SK-N-SH (cell line): Measurements from ENCODE around the gene CCDC107. TPM values are rescaled to one million over a fixed set of nuclear protein-coding genes. Genes with fewer than 3 reads are reported as not detected.

Experiments used
- CTCF ChIA-PET: fragments of 300-600, 350-600 bp; formaldehyde crosslinking; extraction: SDS; loops from one replicate; lab custom pipeline; 2021; lab: Yijun Ruan, JAX
- POLR2A ChIA-PET: fragments of 350-600 bp; sonication (Branson Sonifier 250); formaldehyde crosslinking; extraction: SDS; loops from one replicate; lab custom pipeline; 2020; ENCODE audit warnings: antibody characterized with exemption, inconsistent platforms; lab: Yijun Ruan, JAX
- DNase-seq: peaks from one replicate; pipeline ENCODE4 v3.0.0; 2012
- H2AFZ ChIP-seq: fragments of 200-600 bp; sonication (generic); 2 replicates; pipeline ENCODE4 v1.8.1; 2016; ENCODE audit warnings: antibody characterized with exemption, mild to moderate bottlenecking, low read depth
- H3F3A ChIP-seq: fragments of 200-600 bp; sonication (generic); replicated peaks from 2 replicates; pipeline ENCODE3; 2016; ENCODE audit warnings: antibody characterized with exemption, mild to moderate bottlenecking; ENCODE audit not compliant: insufficient read depth
- H3K27ac ChIP-seq, 2 experiments: fragments of 200-500 bp in 1 of 2; fragments of 200-600 bp in 1 of 2; sonication (Bioruptor generic) in 1 of 2; sonication (generic), shearing (Covaris generic) in 1 of 2; 2 replicates each; pipeline versions ENCODE4 v1.5.1 to v1.6.1; 2014 to 2016; ENCODE audit warnings: low read depth in 2 of 2, inconsistent platforms in 1 of 2, low read length in 1 of 2, mild to moderate bottlenecking in 1 of 2, mixed read lengths in 1 of 2
- H3K27me3 ChIP-seq: fragments of 200-600 bp; sonication (generic), shearing (Covaris generic); 2 replicates; pipeline ENCODE4 v1.6.1; 2016; ENCODE audit warnings: mixed run types; ENCODE audit not compliant: insufficient read depth
- H3K36me3 ChIP-seq, 2 experiments: fragments of 200-500 bp in 1 of 2; fragments of 200-600 bp in 1 of 2; sonication (Bioruptor generic) in 1 of 2; sonication (generic) in 1 of 2; replicated peaks in 1 of 2; 2 replicates each; pipeline versions ENCODE3 to v1.5.1; 2014 to 2016; ENCODE audit warnings: low read length in 1 of 2, mild to moderate bottlenecking in 1 of 2; ENCODE audit not compliant: insufficient read depth in 2 of 2, control insufficient read depth in 1 of 2
- H3K4me1 ChIP-seq, 2 experiments: fragments of 200-500 bp in 1 of 2; fragments of 200-600 bp in 1 of 2; sonication (Bioruptor generic) in 1 of 2; sonication (generic), shearing (Covaris generic) in 1 of 2; 2 replicates each; pipeline versions ENCODE4 v1.5.1 to v1.6.1; 2014 to 2016; ENCODE audit warnings: low read depth in 1 of 2, low read length in 1 of 2, mixed run types in 1 of 2; ENCODE audit not compliant: insufficient read depth in 2 of 2, control insufficient read depth in 1 of 2
- H3K4me2 ChIP-seq: fragments of 200-600 bp; sonication (generic), shearing (Covaris generic); 2 replicates; pipeline ENCODE4 v1.6.1; 2017; ENCODE audit warnings: mixed run types
- H3K4me3 ChIP-seq, 2 experiments: fragments of 200-500 bp in 1 of 2; fragments of 200-600 bp in 1 of 2; sonication (Bioruptor generic) in 1 of 2; sonication (generic), shearing (Covaris generic) in 1 of 2; 2 replicates each; pipeline versions ENCODE4 v1.5.1 to v1.8.1; 2014 to 2016; ENCODE audit warnings: low read depth in 2 of 2, inconsistent platforms in 1 of 2, low read length in 1 of 2, mild to moderate bottlenecking in 1 of 2, mixed read lengths in 1 of 2, moderate library complexity in 1 of 2
- H3K79me2 ChIP-seq: fragments of 200-600 bp; sonication (generic); 2 replicates; pipeline ENCODE4 v1.8.1; 2017; ENCODE audit warnings: mild to moderate bottlenecking; ENCODE audit not compliant: insufficient read depth
- H3K9ac ChIP-seq: fragments of 200-600 bp; sonication (generic); 2 replicates; pipeline ENCODE4 v1.6.1; 2017; ENCODE audit warnings: mixed run types
- H3K9me2 ChIP-seq: fragments of 200-600 bp; sonication (generic); 2 replicates; pipeline ENCODE4 v1.6.1; 2017; ENCODE audit warnings: mixed run types
- H3K9me3 ChIP-seq: fragments of 200-600 bp; sonication (generic); 2 replicates; pipeline ENCODE4 v1.6.1; 2017; ENCODE audit warnings: mixed run types, mild to moderate bottlenecking, moderate library complexity
- H4K20me1 ChIP-seq: fragments of 200-600 bp; sonication (generic); 2 replicates; pipeline ENCODE4 v1.6.1; 2017; ENCODE audit warnings: mild to moderate bottlenecking, mixed run types; ENCODE audit not compliant: insufficient read depth
- ELF1 ChIP-seq: IDR thresholded peaks from 2 replicates; pipeline ENCODE4 v1.4.0; 2012
- EP300 ChIP-seq, 2 experiments: IDR thresholded peaks; 2 replicates each; pipeline versions ENCODE4 v1.4.0 to v1.6.1; 2012; ENCODE audit warnings: borderline replicate concordance in 1 of 2, low read depth in 1 of 2, low read length in 1 of 2
- FOSL2 ChIP-seq: IDR thresholded peaks from 2 replicates; pipeline ENCODE4 v1.4.0; 2012; ENCODE audit warnings: low read depth, mild to moderate bottlenecking, moderate library complexity, borderline replicate concordance
- FOXM1 ChIP-seq: IDR thresholded peaks from 2 replicates; pipeline ENCODE4 v1.4.0; 2012; ENCODE audit warnings: low read depth, mild to moderate bottlenecking
- GABPA ChIP-seq: IDR thresholded peaks from 2 replicates; pipeline ENCODE4 v1.4.0; 2012; ENCODE audit warnings: low read depth, mild to moderate bottlenecking
- IRF3 ChIP-seq: fragments of 150-350 bp; IDR thresholded peaks from 2 replicates; pipeline ENCODE4 v1.6.1; 2016; ENCODE audit warnings: mild to moderate bottlenecking, low read depth, low read length
- JUND ChIP-seq: IDR thresholded peaks from 2 replicates; pipeline ENCODE4 v1.4.0; 2012
- MAX ChIP-seq: IDR thresholded peaks from 2 replicates; pipeline ENCODE4 v1.4.0; 2012; ENCODE audit warnings: low read depth
- MXI1 ChIP-seq: IDR thresholded peaks from 2 replicates; pipeline ENCODE4 v1.6.1; 2012; ENCODE audit warnings: mild to moderate bottlenecking, low read depth, low read length, improper control_type of control experiment
- NFIC ChIP-seq: IDR thresholded peaks from 2 replicates; pipeline ENCODE4 v1.4.0; 2012; ENCODE audit warnings: borderline replicate concordance
- NRF1 ChIP-seq: IDR thresholded peaks from 2 replicates; pipeline ENCODE4 v1.6.1; 2012; ENCODE audit warnings: low read depth, mild to moderate bottlenecking, low read length
- POLR2AphosphoS5 ChIP-seq: IDR thresholded peaks from 2 replicates; pipeline ENCODE4 v1.6.1; 2012; ENCODE audit warnings: low read depth, low read length
- RCOR1 ChIP-seq: fragments of 150-350 bp; IDR thresholded peaks from 2 replicates; pipeline ENCODE4 v1.6.1; 2017; ENCODE audit warnings: antibody characterized with exemption, low read length
- SMC3 ChIP-seq: IDR thresholded peaks from 2 replicates; pipeline ENCODE4 v1.6.1; 2012; ENCODE audit warnings: low read depth, low read length, improper control_type of control experiment
- TAF1 ChIP-seq: IDR thresholded peaks from 2 replicates; pipeline ENCODE4 v1.6.1; 2012; ENCODE audit warnings: low read depth, mild to moderate bottlenecking, low read length, moderate library complexity, borderline replicate concordance
- TCF12 ChIP-seq: IDR thresholded peaks from 2 replicates; pipeline ENCODE4 v1.4.0; 2012
- YY1 ChIP-seq: IDR thresholded peaks from 2 replicates; pipeline ENCODE4 v1.4.0; 2012; ENCODE audit warnings: low read depth, mild to moderate bottlenecking
- WGBS: methylation state at CpG from one replicate; pipeline ENCODE4 v1.1.6; 2017; ENCODE audit warnings: low lambda C conversion rate; 5-methylcytosine and 5-hydroxymethylcytosine counted together
- polyA plus RNA-seq, 3 experiments: library from polyadenylated mRNA; depleted of rRNA; stranded (reverse); fragments of >200 nt; gene quantifications; 2 replicates each; pipeline ENCODE4 v1.2.3, GENCODE V29; 2012
- small RNA-seq, 7 experiments: library from RNA; depleted of rRNA; stranded (forward); fragments of <200 nt; gene quantifications; one replicate each; pipeline ENCODE3, GENCODE V24; 2012
- TF ChIP-seq, protein P1 (sequence below): IDR thresholded peaks from 2 replicates; pipeline ENCODE4; 2012
- TF ChIP-seq, protein P2 (sequence below): IDR thresholded peaks from 2 replicates; pipeline ENCODE4 v1.4.0; 2012; ENCODE audit warnings: low read depth, borderline replicate concordance

CCDC107 gene
- polyA plus RNA-seq, 1 of the 3 experiments (the other 2 are of a cell fraction), result 22.0 TPM

DNA sequence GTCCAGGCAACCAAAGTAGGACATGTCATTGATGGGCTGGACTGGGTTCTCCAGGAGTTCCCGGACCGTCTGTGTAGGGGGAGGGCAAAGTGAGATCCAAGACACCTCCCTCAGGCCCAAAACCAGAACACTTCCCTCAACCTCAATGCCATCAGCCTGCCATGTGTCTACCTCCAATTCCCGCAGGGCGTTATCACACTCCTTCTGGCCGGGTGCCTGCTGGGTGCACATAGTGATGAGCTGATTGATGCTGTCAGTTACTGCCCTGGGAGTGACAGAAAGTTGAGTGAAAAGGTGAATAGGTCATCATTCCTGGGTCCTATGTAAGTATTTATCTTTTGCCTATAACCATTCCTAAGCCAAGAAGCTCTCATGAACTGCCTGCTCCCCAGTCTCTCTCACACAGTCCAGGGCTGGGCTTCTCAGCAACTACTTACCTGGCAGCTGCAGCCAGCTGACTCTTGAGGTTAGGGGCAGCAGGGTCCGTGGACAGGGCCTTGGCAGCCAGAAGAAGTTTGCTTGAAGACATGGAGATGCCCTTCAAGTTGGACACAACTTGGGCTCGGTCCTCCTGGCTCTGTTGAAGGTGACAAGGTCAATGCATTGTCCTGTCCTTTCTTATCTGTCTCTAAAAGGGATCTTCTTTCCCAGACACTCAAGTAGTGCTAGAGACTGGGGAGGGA, 52.9 kb downstream of the CCDC107 start:
- 92% methylated on average over 7 of the region's 7 CpGs for WGBS
- Histone ChIP-seq H2AFZ (no peak overlapping the region), H4K20me1 (no peaks in the 10 kb centered on the region), H3K4me1 (no peaks in the 10 kb centered on the region), H3F3A (peaks cover 11% of the 10 kb centered on the region), H3K4me3 (no peak overlapping the region), H3K36me3 (peaks cover 66 to 84% of the 10 kb centered on the region in 2 experiments), H3K9me3 (no peaks in the 10 kb centered on the region), H3K9me2 (no peaks in the 10 kb centered on the region), H3K27me3 (no peaks in the 10 kb centered on the region), H3K4me2 (no peak overlapping the region), H3K27ac (no peak overlapping the region), H3K9ac (no peak overlapping the region), H3K79me2 (no peaks in the 10 kb centered on the region; the same call in 1 of the 2 replicates)
- no peak for DNase-seq
- no peak for TF ChIP-seq FOSL2
- TF ChIP-seq GABPA, result no peak
- no peak for TF ChIP-seq YY1
- no peak for TF ChIP-seq MAX
- no peak for TF ChIP-seq NRF1
- TF ChIP-seq IRF3, result no peak
- TF ChIP-seq NFIC, result no peak
- TF ChIP-seq ELF1, result no peak
- TF ChIP-seq TCF12, result no peak
- TF ChIP-seq RCOR1, result no peak
- no peak for TF ChIP-seq POLR2AphosphoS5
- TF ChIP-seq TAF1, result no peak
- no peak for TF ChIP-seq SMC3
- TF ChIP-seq, protein P1, sequence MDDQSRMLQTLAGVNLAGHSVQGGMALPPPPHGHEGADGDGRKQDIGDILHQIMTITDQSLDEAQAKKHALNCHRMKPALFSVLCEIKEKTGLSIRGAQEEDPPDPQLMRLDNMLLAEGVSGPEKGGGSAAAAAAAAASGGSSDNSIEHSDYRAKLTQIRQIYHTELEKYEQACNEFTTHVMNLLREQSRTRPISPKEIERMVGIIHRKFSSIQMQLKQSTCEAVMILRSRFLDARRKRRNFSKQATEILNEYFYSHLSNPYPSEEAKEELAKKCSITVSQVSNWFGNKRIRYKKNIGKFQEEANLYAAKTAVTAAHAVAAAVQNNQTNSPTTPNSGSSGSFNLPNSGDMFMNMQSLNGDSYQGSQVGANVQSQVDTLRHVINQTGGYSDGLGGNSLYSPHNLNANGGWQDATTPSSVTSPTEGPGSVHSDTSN, result no peak
- TF ChIP-seq FOXM1, result no peak
- TF ChIP-seq JUND, result no peak
- no peak for TF ChIP-seq EP300 (IDR thresholded peaks at IDR 0.05; ENCODE audit: borderline replicate concordance in 1 of 2, low read depth in 1 of 2, low read length in 1 of 2)
- TF ChIP-seq, protein P2, sequence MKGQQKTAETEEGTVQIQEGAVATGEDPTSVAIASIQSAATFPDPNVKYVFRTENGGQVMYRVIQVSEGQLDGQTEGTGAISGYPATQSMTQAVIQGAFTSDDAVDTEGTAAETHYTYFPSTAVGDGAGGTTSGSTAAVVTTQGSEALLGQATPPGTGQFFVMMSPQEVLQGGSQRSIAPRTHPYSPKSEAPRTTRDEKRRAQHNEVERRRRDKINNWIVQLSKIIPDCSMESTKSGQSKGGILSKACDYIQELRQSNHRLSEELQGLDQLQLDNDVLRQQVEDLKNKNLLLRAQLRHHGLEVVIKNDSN, result no peak
- TF ChIP-seq MXI1, result no peak
- POLR2A ChIA-PET, result no interaction called here
- CTCF ChIA-PET, result interaction anchor here (1.1 to 19.9 kb wide), 5 partner anchors 15 to 64 kb away, joined by 3 to 183 read pairs (median 4); partner anchors contain the start of genes CREB3 and TLN1

Small RNA genes lying within 50 kb of the gene (small RNA-seq; reads per million reads assigned to genes)
- gene RMRP, result 0 reads per million in 7 experiments
- 0 reads per million in 7 experiments for gene RN7SL22P

Other genes starting within 250 kb of the CCDC107 start
- 14.5 and 15.0 TPM in 2 replicates for gene RUSC2, start 168.2 kb upstream of the CCDC107 start, polyA plus RNA-seq (2012; rRNA removed)
- 26.0 TPM in 2 replicates for gene TESK1, start 53.0 kb upstream of the CCDC107 start, polyA plus RNA-seq (2012; rRNA removed)
- 2.5 and 2.7 TPM in 2 replicates for gene CD72, start 39.9 kb upstream of the CCDC107 start, polyA plus RNA-seq (2012; rRNA removed)
- not detected in 2 replicates for gene SIT1, start 7.4 kb upstream of the CCDC107 start, polyA plus RNA-seq (2012; rRNA removed)
- gene RMRP, start 273 bp upstream of the CCDC107 start, polyA plus RNA-seq (2012; rRNA removed), result 64.9 and 157 TPM in 2 replicates
- 4.9 and 5.2 TPM in 2 replicates for gene ARHGEF39, start 6.9 kb downstream of the CCDC107 start, polyA plus RNA-seq (2012; rRNA removed)
- 0.99 and 1.4 TPM in 2 replicates for gene CA9, start 15.6 kb downstream of the CCDC107 start, polyA plus RNA-seq (2012; rRNA removed)
- gene TPM2, start 31.6 kb downstream of the CCDC107 start, polyA plus RNA-seq (2012; rRNA removed), result 589 and 620 TPM in 2 replicates
- gene TLN1, start 73.9 kb downstream of the CCDC107 start, polyA plus RNA-seq (2012; rRNA removed), result 91.8 and 115 TPM in 2 replicates
- gene CREB3, start 74.4 kb downstream of the CCDC107 start, polyA plus RNA-seq (2012; rRNA removed), result 33.9 and 38.6 TPM in 2 replicates
- 71.5 and 98.2 TPM in 2 replicates for gene GBA2, start 90.9 kb downstream of the CCDC107 start, polyA plus RNA-seq (2012; rRNA removed)
- 16.1 and 18.6 TPM in 2 replicates for gene RGP1, start 91.0 kb downstream of the CCDC107 start, polyA plus RNA-seq (2012; rRNA removed)
- gene MSMP, start 96.0 kb downstream of the CCDC107 start, polyA plus RNA-seq (2012; rRNA removed), result 1.2 TPM in 2 replicates
- 12.8 and 13.5 TPM in 2 replicates for gene NPR2, start 133.3 kb downstream of the CCDC107 start, polyA plus RNA-seq (2012; rRNA removed)
- gene SPAG8, start 154.0 kb downstream of the CCDC107 start, polyA plus RNA-seq (2012; rRNA removed), result 1.5 and 2.8 TPM in 2 replicates
- 39.9 and 57.2 TPM in 2 replicates for gene HINT2, start 156.8 kb downstream of the CCDC107 start, polyA plus RNA-seq (2012; rRNA removed)
- gene FAM221B, start 170.4 kb downstream of the CCDC107 start, polyA plus RNA-seq (2012; rRNA removed), result not detected in 2 replicates
- gene TMEM8B, start 170.9 kb downstream of the CCDC107 start, polyA plus RNA-seq (2012; rRNA removed), result 5.3 and 5.8 TPM in 2 replicates
- not detected in 2 replicates for gene OR13J1, start 212.1 kb downstream of the CCDC107 start, polyA plus RNA-seq (2012; rRNA removed)
- 2.0 and 3.0 TPM in 2 replicates for gene HRCT1, start 247.9 kb downstream of the CCDC107 start, polyA plus RNA-seq (2012; rRNA removed)